NCI-H2029 treated with DMSO at 0.1 percent for 48 hours (cell line): ENCODE results near the gene PYGB.
"Not testable (repeated sequence)": the region's sequence is repeated elsewhere in the genome, so short reads cannot be mapped to it uniquely, and the experiment has no call there.

Source experiments
- DNase-seq: peaks from one replicate; lab custom pipeline; 2025; lab: John Stamatoyannopoulos, UW

PYGB gene

DNA sequence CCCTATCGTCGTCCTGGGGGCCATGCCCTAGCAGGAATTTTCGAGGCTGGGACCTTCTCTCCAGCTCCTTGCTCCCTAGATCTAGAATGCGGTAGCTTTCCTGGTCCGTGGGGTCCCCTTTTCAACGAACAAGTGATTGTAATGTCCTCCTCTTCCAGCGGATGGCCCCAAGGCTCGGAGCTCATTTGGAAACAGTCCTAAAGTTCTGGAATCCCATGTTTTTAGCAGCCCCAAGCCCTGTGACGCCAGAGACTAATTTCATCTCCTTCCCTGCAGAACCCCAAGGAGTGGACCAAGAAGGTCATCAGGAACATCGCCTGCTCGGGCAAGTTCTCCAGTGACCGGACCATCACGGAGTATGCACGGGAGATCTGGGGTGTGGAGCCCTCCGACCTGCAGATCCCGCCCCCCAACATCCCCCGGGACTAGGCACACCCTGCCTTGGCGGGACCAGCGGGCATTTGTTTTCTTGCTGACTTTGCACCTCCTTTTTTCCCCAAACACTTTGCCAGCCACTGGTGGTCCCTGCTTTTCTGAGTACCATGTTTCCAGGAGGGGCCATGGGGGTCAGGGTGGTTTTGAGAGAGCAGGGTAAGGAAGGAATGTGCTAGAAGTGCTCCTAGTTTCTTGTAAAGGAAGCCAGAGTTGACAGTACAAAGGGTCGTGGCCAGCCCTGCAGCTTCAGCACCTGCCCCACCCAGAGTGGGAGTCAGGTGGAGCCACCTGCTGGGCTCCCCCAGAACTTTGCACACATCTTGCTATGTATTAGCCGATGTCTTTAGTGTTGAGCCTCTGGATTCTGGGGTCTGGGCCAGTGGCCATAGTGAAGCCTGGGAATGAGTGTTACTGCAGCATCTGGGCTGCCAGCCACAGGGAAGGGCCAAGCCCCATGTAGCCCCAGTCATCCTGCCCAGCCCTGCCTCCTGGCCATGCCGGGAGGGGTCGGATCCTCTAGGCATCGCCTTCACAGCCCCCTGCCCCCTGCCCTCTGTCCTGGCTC is 48.5 kb downstream of the PYGB start:
- no peak for DNase-seq

- no peak for DNase-seq
These were observed 49.4 kb downstream of the PYGB start for GRCh38 chr20:25297141-25297905.

DNA sequence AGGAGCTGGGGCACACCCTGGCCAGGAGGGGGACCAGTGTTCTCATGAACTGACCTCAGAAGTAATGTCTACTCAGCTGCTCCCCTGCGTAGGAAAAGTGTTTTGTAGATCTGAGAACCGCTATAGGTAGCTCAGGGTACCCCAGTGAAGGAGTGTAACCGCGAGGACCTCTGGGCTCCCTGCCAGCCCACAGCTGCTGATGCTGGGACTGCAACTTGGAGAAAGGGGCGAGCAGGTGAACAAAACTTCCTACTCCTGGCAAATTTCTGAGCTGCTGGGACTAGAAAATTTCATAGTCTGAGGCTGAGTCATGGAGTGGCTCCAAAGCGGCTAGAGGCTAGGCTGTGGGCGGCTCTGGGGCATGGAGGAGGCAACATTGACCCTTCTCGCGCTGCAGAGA is 51.9 kb downstream of the PYGB start:
- no peak for DNase-seq

GRCh38 chr20:25300496-25301170 is 52.7 kb downstream of the PYGB start:
- no peak for DNase-seq

DNA sequence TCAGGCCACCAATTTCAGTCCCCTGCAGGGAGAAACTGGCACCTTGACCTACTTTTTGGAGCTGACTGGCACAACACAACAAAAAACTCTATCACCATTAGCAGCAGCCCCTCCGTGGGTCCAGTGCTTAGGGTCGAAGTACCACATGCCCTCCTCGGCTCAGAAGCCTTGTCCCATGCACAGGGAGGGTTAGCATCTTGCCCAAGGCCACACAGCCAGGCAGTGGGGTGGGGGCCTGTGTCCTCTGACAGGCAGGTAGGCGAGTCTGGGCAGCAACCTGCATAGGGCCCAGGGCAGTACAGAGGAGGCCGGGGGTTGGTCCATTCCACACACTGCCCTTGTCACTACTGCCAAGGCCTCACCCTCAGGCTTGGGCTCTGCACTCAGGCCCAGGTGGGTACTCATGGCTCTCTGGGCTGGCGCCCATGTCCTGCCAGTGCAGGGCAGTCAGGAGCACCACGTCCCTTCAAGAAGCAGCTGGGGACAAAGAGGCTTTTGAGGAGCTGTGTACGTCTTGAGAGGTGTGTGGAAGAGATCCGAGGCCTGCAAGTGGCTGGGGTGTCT is 53.6 kb downstream of the PYGB start:
- DNase-seq = no peak

DNA sequence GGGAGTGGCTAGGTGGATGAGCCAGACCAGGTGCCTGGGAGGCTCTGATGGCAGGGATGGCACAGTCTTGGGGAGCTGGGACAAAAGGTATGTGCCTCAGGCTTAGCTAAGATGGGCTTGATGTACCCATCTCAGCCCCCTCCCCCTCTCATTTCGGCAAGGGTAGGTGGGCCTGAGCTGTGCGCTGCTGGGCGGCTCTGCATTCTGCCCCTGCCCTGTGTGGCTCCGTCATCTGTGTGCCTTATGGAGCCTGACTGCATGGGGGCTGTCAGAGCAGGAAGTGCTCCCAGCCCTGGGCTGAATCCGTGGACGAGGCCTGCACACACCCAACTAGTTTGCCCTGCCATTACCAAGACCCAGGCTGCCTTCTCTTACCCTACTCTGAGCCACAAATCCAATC is 54.7 kb downstream of the PYGB start:
- DNase-seq = no peak

- no peak for DNase-seq
These were observed 55.6 kb downstream of the PYGB start for GRCh38 chr20:25303292-25304024.

GRCh38 chr20:25304025-25304549 is 56.2 kb downstream of the PYGB start:
- no peak for DNase-seq

- no peak for DNase-seq
These were observed 59.4 kb downstream of the PYGB start for GRCh38 chr20:25306991-25307903.

DNA sequence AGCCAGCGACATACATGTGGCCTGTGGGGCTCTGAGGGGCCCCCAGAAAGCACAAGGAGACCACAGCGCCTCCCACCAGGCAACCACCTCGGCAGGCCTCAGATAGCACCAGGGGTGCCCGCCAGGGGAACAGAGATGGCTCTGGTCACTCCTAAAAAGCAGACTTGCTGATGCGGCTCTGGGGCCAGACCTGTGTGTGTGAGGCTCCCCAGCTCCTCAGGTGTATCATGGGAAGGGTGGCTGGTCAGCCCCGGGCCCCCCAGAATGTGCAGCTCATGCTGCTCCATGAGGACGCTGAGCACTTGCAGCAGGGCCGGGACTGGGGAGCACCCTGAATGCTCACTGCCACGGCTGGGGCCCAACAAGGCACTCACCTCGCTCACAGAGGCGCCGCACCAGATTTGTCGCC is 60.2 kb downstream of the PYGB start:
- DNase-seq = no peak

GRCh38 chr20:25308671-25309394 is 60.9 kb downstream of the PYGB start:
- no peak for DNase-seq

GRCh38 chr20:25309395-25310267 is 61.7 kb downstream of the PYGB start:
- DNase-seq = no peak

DNA sequence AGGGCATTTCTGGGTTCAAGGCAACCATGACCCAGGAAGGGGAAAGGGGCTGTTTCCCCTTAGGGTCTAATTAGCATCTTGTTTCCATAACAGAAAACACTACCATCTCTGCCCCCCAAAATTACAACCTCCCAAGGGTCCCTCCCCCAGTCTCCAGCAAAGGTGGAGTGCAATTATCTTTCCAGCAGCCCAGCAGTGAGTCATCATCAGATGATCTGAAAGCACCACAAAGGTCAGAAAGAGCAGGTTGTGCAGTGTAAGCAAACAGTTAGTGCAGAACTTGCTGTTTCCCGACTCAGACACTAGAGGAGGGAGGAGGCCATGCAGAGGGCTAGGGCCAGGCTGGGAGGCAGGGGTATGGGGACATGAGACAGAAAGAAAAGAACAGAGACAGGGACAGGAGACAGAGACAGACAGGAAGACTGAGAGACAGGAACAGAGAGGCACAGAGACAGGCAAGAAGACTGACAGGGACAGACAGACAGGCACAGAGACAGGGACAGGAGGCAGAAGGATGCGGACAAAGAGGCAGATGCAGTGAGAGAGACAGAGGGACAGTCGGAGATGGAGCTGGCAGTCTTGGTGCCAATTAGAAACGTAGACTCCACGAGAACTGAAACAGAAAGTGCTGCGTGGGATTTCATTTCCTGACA is 62.5 kb downstream of the PYGB start:
- DNase-seq = peak; percentile 53

- DNase-seq = no peak
These were observed 63.2 kb downstream of the PYGB start for GRCh38 chr20:25310921-25311728.

DNA sequence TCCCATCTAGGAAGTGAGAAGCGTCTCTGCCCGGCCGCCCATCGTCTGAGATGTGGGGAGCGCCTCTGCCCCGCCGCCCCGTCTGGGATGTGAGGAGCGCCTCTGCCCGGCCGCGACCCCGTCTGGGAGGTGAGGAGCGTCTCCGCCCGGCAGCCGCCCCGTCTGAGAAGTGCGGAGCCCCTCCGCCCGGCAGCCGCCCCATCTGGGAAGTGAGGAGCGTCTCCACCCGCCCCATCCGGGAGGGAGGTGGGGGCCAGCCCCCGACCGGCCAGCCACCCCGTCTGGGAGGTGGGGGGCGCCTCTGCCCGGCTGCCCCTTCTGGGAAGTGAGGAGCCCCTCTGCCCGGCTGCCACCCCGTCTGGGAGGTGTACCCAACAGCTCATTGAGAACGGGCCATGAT is 64.8 kb downstream of the PYGB start:
- DNase-seq = not testable (repeated sequence)

- DNase-seq = peak; percentile 52
These were observed 65.7 kb downstream of the PYGB start for GRCh38 chr20:25313593-25313992.
